ENCODE results near the gene LSS.

GRCh38 chr21:46160907-46161632, 67.5 kb downstream of the LSS start:
- TF ChIP-seq POLR2AphosphoS5 (IDR thresholded peaks at IDR 0.05; ENCODE audit: insufficient read depth, low read depth, low read length) (no peak), CTCF (IDR thresholded peaks at IDR 0.05; ENCODE audit: extremely low read depth in 1 of 2, insufficient read depth in 1 of 2, low read depth in 1 of 2, low read length in 2 of 2) (no peak), EZH2 (IDR thresholded peaks at IDR 0.05; ENCODE audit: borderline replicate concordance, low read depth, low read length, severe bottlenecking) (no peak), MAX (IDR thresholded peaks at IDR 0.05; ENCODE audit: insufficient read depth, insufficient read length) (no peak), POLR2A (IDR thresholded peaks at IDR 0.05; ENCODE audit: low read depth, low read length) (no peak), GATA2 (IDR thresholded peaks at IDR 0.05; ENCODE audit: insufficient read depth, insufficient read length, low read depth, low read length) (no peak), MYC (IDR thresholded peaks at IDR 0.05; ENCODE audit: low read depth, low read length) (no peak)

Measured in endothelial cell of umbilical vein (primary cell).